ENCODE data around the gene SEC14L2.
"Not testable (repeated sequence)": the region's sequence is repeated elsewhere in the genome, so short reads cannot be mapped to it uniquely, and the experiment has no call there.

SEC14L2 gene

GRCh38 chr22:30459181-30460052 lies 62.6 kb downstream of the SEC14L2 start:
- TF ChIP-seq CTCF (IDR thresholded peaks at IDR 0.05; ENCODE audit: insufficient read depth, missing control alignments): no peak
- DNase-seq (ENCODE audit: insufficient read length, low spot score): no peak
- no peak for FAIRE-seq

GRCh38 chr22:30460147-30460546 lies 63.3 kb downstream of the SEC14L2 start:
- no peak for FAIRE-seq
- no peak for TF ChIP-seq CTCF (IDR thresholded peaks at IDR 0.05; ENCODE audit: insufficient read depth, missing control alignments)
- no peak for DNase-seq (ENCODE audit: insufficient read length, low spot score)

- FAIRE-seq; DNase-seq (ENCODE audit: insufficient read length, low spot score): not testable (repeated sequence)
Measured at GRCh38 chr22:30460555-30460954, 63.7 kb downstream of the SEC14L2 start.

- TF ChIP-seq CTCF (IDR thresholded peaks at IDR 0.05; ENCODE audit: insufficient read depth, missing control alignments): no peak
- FAIRE-seq (no peak), DNase-seq (ENCODE audit: insufficient read length, low spot score) (no peak)
Measured at GRCh38 chr22:30469165-30469564, 72.3 kb downstream of the SEC14L2 start.

- no peak for DNase-seq (ENCODE audit: insufficient read length, low spot score)
- TF ChIP-seq CTCF (IDR thresholded peaks at IDR 0.05; ENCODE audit: insufficient read depth, missing control alignments): no peak
- no peak for FAIRE-seq
Measured at GRCh38 chr22:30470655-30471054, 73.8 kb downstream of the SEC14L2 start.

- DNase-seq (ENCODE audit: insufficient read length, low spot score) (no peak), FAIRE-seq (no peak)
- no peak for TF ChIP-seq CTCF (IDR thresholded peaks at IDR 0.05; ENCODE audit: insufficient read depth, missing control alignments)
Measured at GRCh38 chr22:30471616-30472318, 74.9 kb downstream of the SEC14L2 start, which contains the start of gene SEC14L3. Gene SEC14L3, minus strand, starts transcription at chr22:30472017. Its CDS starts 59 bp downstream, at chr22:30471958.

- DNase-seq (ENCODE audit: insufficient read length, low spot score) (no peak), FAIRE-seq (no peak)
Measured at GRCh38 chr22:30472994-30473720, 76.3 kb downstream of the SEC14L2 start.

More at GRCh38 chr22:30472994-30473720, 76.3 kb downstream of the SEC14L2 start:
- no peak for TF ChIP-seq CTCF (IDR thresholded peaks at IDR 0.05; ENCODE audit: insufficient read depth, missing control alignments)

Data from D721Med (cell line).